HEK293 (cell line): Measurements from ENCODE around the gene ANKRD65.
A peak's percentile ranks its signal among the peaks of the same experiment; 100 is the strongest.

Experiments used
- CTCF ChIA-PET: fragments of 350-600 bp; formaldehyde crosslinking; extraction: SDS; loops from one replicate; lab custom pipeline; 2021; ENCODE audit warnings: antibody characterized with exemption; lab: Yijun Ruan, JAX
- POLR2A ChIA-PET: fragments of 300-600 bp; formaldehyde crosslinking; extraction: SDS; loops from one replicate; lab custom pipeline; 2020; ENCODE audit warnings: antibody characterized with exemption, inconsistent platforms; lab: Yijun Ruan, JAX
- H3K27ac ChIP-seq: fragments of 200-500 bp; sonication (Bioruptor generic); 2 replicates; pipeline ENCODE4 v1.5.1; 2014; ENCODE audit warnings: low read depth, low read length, control low read depth, inconsistent platforms; ENCODE audit errors: extremely low read depth
- H3K36me3 ChIP-seq, 2 experiments: fragments of 200-500 bp in 1 of 2; sonication (Bioruptor generic) in 1 of 2; 1 replicate in 1 of 2; 2 replicates in 1 of 2; pipeline ENCODE4 v1.5.1; 2014 to 2017; ENCODE audit warnings: inconsistent platforms in 2 of 2, low read length in 2 of 2; ENCODE audit not compliant: control insufficient read depth in 2 of 2, insufficient read depth in 1 of 2
- H3K4me1 ChIP-seq: fragments of 200-500 bp; sonication (Bioruptor generic); 2 replicates; pipeline ENCODE4 v1.5.1; 2014; ENCODE audit warnings: mild to moderate bottlenecking, low read length, inconsistent platforms; ENCODE audit not compliant: control insufficient read depth, insufficient read depth
- H3K4me3 ChIP-seq: 2 replicates; pipeline ENCODE4 v1.5.1; 2011; ENCODE audit warnings: low read depth, mild to moderate bottlenecking, control low read depth, low read length, moderate library complexity
- H3K9me3 ChIP-seq: fragments of 200-500 bp; sonication (Bioruptor generic); 2 replicates; pipeline ENCODE4 v1.5.1; 2014; ENCODE audit warnings: low read depth, low read length, inconsistent platforms; ENCODE audit not compliant: control insufficient read depth, insufficient read depth
- AEBP2 ChIP-seq: fragments of 450-650 bp; formaldehyde crosslinking; IDR thresholded peaks from 2 replicates; pipeline ENCODE4 v1.5.1; 2016; ENCODE audit warnings: missing biosample characterization, missing genetic modification characterization, borderline replicate concordance
- BCL11A ChIP-seq: fragments of 450-650 bp; formaldehyde crosslinking; IDR thresholded peaks from 2 replicates; pipeline ENCODE4 v1.5.1; 2016; ENCODE audit warnings: low read depth, missing biosample characterization, missing genetic modification characterization
- EGR2 ChIP-seq: fragments of 450-650 bp; formaldehyde crosslinking; IDR thresholded peaks from 2 replicates; pipeline ENCODE4 v1.5.1; 2016; ENCODE audit warnings: low read depth, missing biosample characterization, missing genetic modification characterization
- ELK4 ChIP-seq: IDR thresholded peaks from 2 replicates; pipeline ENCODE4 v1.6.1; 2011; ENCODE audit warnings: mild to moderate bottlenecking, low read depth, low read length, borderline replicate concordance
- GLIS1 ChIP-seq: fragments of 450-650 bp; formaldehyde crosslinking; IDR thresholded peaks from 2 replicates; pipeline ENCODE4 v1.5.1; 2016; ENCODE audit warnings: missing biosample characterization, missing genetic modification characterization
- GLIS2 ChIP-seq: fragments of 450-650 bp; formaldehyde crosslinking; IDR thresholded peaks from 2 replicates; pipeline ENCODE4 v1.5.1; 2016; ENCODE audit warnings: missing biosample characterization, missing genetic modification characterization
- HOXC10 ChIP-seq: sonication (generic); formaldehyde crosslinking; IDR thresholded peaks from 2 replicates; pipeline ENCODE4 v1.8.1; 2023; ENCODE audit warnings: mild to moderate bottlenecking, missing genetic modification reagents
- OSR2 ChIP-seq: fragments of 450-650 bp; formaldehyde crosslinking; IDR thresholded peaks from 2 replicates; pipeline ENCODE4 v1.5.1; 2016; ENCODE audit warnings: missing biosample characterization, missing genetic modification characterization
- ZBTB10 ChIP-seq: fragments of 450-650 bp; formaldehyde crosslinking; IDR thresholded peaks from 2 replicates; pipeline ENCODE4 v1.5.1; 2016; ENCODE audit warnings: missing biosample characterization, missing genetic modification characterization
- ZFHX2 ChIP-seq: fragments of 450-650 bp; formaldehyde crosslinking; conservative IDR thresholded peaks from 2 replicates; pipeline ENCODE4 v1.5.1; 2016; ENCODE audit warnings: missing biosample characterization, missing genetic modification characterization
- ZNF140 ChIP-seq: fragments of 450-650 bp; formaldehyde crosslinking; IDR thresholded peaks from 2 replicates; pipeline ENCODE4 v1.5.1; 2016; ENCODE audit warnings: missing biosample characterization, missing genetic modification characterization
- ZNF18 ChIP-seq: fragments of 450-650 bp; formaldehyde crosslinking; IDR thresholded peaks from 2 replicates; pipeline ENCODE4 v1.5.1; 2016; ENCODE audit warnings: missing biosample characterization, missing genetic modification characterization
- ZNF19 ChIP-seq: fragments of 450-650 bp; formaldehyde crosslinking; IDR thresholded peaks from 2 replicates; pipeline ENCODE4; 2016; ENCODE audit warnings: missing biosample characterization, missing genetic modification characterization, low read depth
- ZNF292 ChIP-seq: fragments of 450-650 bp; formaldehyde crosslinking; IDR thresholded peaks from 2 replicates; pipeline ENCODE4 v1.5.1; 2016; ENCODE audit warnings: low read depth, missing biosample characterization, missing genetic modification characterization, borderline replicate concordance
- ZNF501 ChIP-seq: fragments of 450-650 bp; formaldehyde crosslinking; IDR thresholded peaks from 2 replicates; pipeline ENCODE4 v1.5.1; 2016; ENCODE audit warnings: missing biosample characterization, missing genetic modification characterization
- ZNF558 ChIP-seq: fragments of 450-650 bp; formaldehyde crosslinking; IDR thresholded peaks from 2 replicates; pipeline ENCODE4 v1.5.1; 2016; ENCODE audit warnings: missing biosample characterization, missing genetic modification characterization
- ZNF600 ChIP-seq: fragments of 450-650 bp; formaldehyde crosslinking; IDR thresholded peaks from 2 replicates; pipeline ENCODE4 v1.5.1; 2016; ENCODE audit warnings: missing biosample characterization, missing genetic modification characterization
- ZNF610 ChIP-seq: fragments of 450-650 bp; formaldehyde crosslinking; IDR thresholded peaks from 2 replicates; pipeline ENCODE4 v1.5.1; 2016; ENCODE audit warnings: missing biosample characterization, missing genetic modification characterization, borderline replicate concordance
- ZNF776 ChIP-seq: fragments of 450-650 bp; formaldehyde crosslinking; IDR thresholded peaks from 2 replicates; pipeline ENCODE4 v1.5.0; 2017; ENCODE audit warnings: missing biosample characterization, missing genetic modification characterization, borderline replicate concordance

Gene ANKRD65

GRCh38 chr1:1406101-1406820 lies 14.8 kb downstream of the ANKRD65 start:
- ChIA-PET POLR2A (interaction anchor here (0.6 to 1.0 kb wide), 3 partner anchors 31 to 159 kb away, joined by 3 read pairs; partner anchors contain the start of gene AURKAIP1), CTCF (interaction anchor here (0.6 to 1.4 kb wide), 5 partner anchors 32 to 62 kb away, joined by 3 to 4 read pairs (median 3); no protein-coding TSS in a partner anchor)
- Histone ChIP-seq H3K36me3 (peaks cover 19 to 66% of the 10 kb centered on the region in 2 experiments; a peak in 2 of 3 replicates), H3K9me3 (no peaks in the 10 kb centered on the region), H3K27ac (peak overlapping the region; percentile 87), H3K4me3 (peak overlapping the region; percentile 84), H3K4me1 (no peaks in the 10 kb centered on the region)
- TF ChIP-seq GLIS1 (tag by site-specific recombination) (0 out of 2 replicates have a peak, but pooled peaks have one; percentile 7), ZNF292 (no peak), GLIS2 (tag by site-specific recombination) (peak; percentile 46), ZNF776 (no peak)

GRCh38 chr1:1403653-1404052 lies 17.4 kb downstream of the ANKRD65 start:
- Histone ChIP-seq H3K36me3 (peaks cover 19 to 69% of the 10 kb centered on the region in 2 experiments; a peak in 2 of 3 replicates), H3K9me3 (no peaks in the 10 kb centered on the region), H3K4me3 (no peak overlapping the region), H3K4me1 (no peaks in the 10 kb centered on the region), H3K27ac (peak overlapping the region; percentile 8; the same call in 1 of the 2 replicates)
- TF ChIP-seq ZFHX2 (peak; percentile 76), BCL11A (tag by site-specific recombination) (no peak), ELK4 (no peak), AEBP2 (tag by site-specific recombination) (no peak), ZBTB10 (no peak), ZNF600 (tag by site-specific recombination) (peak; percentile 68), HOXC10 (no peak), ZNF558 (tag by site-specific recombination) (no peak), OSR2 (no peak), ZNF18 (tag by site-specific recombination) (peak; percentile 60; the same call in 1 of the 2 replicates), ZNF501 (no peak), ZNF140 (tag by site-specific recombination) (no peak), ZNF610 (tag by site-specific recombination) (no peak), GLIS1 (tag by site-specific recombination) (no peak), EGR2 (peak; percentile 64; the same call in 1 of the 2 replicates), ZNF19 (tag by site-specific recombination) (no peak)
- ChIA-PET POLR2A (interaction anchor here (0.7 to 1.2 kb wide), 2 partner anchors 22 to 38 kb away, joined by 3 to 4 read pairs; a partner anchor contains a TSS), CTCF (interaction anchor here (1.2 kb wide), 1 partner anchor 37 kb away, joined by 4 read pairs; no protein-coding TSS in a partner anchor)
